ENCODE data around the gene OSMR.

DNA sequence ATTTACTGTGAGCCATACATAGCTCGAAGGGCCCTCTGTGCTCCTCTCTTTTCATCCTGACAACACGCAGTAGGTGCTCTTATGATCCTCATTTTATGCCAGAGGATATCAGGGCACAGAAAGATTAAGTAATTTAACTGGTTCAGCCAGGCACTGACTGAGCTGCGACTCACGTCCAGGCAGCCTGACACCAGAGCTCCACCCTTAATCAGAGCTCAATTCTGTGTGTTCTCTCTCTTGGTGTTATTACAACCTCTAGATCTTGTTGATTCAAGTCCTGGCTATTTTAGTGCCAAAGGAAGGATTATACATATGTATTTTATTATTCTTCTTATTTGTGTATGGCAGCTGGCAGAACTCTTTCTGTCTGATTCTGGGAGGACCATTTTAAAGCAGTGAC lies 59.7 kb downstream of the OSMR start:
- TF ChIP-seq RNF2 (conservative IDR thresholded peaks at IDR 0.05; ENCODE audit: low read depth) (no peak), RBFOX2 (IDR thresholded peaks at IDR 0.05; ENCODE audit: low read depth, low read length) (no peak), ZBTB7A (CRISPR knock-in tag; IDR thresholded peaks at IDR 0.05) (no peak), SIN3A (IDR thresholded peaks at IDR 0.05; ENCODE audit: borderline replicate concordance, low read depth, low read length) (no peak), TARDBP (CRISPR knock-in tag; IDR thresholded peaks at IDR 0.05) (no peak)
- TF ChIP-seq, protein P1, sequence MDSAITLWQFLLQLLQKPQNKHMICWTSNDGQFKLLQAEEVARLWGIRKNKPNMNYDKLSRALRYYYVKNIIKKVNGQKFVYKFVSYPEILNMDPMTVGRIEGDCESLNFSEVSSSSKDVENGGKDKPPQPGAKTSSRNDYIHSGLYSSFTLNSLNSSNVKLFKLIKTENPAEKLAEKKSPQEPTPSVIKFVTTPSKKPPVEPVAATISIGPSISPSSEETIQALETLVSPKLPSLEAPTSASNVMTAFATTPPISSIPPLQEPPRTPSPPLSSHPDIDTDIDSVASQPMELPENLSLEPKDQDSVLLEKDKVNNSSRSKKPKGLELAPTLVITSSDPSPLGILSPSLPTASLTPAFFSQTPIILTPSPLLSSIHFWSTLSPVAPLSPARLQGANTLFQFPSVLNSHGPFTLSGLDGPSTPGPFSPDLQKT (CRISPR knock-in tag; IDR thresholded peaks at IDR 0.05; ENCODE audit: borderline replicate concordance): no peak
- TF ChIP-seq, protein P2, sequence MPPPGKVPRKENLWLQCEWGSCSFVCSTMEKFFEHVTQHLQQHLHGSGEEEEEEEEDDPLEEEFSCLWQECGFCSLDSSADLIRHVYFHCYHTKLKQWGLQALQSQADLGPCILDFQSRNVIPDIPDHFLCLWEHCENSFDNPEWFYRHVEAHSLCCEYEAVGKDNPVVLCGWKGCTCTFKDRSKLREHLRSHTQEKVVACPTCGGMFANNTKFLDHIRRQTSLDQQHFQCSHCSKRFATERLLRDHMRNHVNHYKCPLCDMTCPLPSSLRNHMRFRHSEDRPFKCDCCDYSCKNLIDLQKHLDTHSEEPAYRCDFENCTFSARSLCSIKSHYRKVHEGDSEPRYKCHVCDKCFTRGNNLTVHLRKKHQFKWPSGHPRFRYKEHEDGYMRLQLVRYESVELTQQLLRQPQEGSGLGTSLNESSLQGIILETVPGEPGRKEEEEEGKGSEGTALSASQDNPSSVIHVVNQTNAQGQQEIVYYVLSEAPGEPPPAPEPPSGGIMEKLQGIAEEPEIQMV (CRISPR knock-in tag; IDR thresholded peaks at IDR 0.05; ENCODE audit: low read depth): no peak
